Transverse colon (tissue), 4 donors: ENCODE data around the gene DPYSL5. TPM values are rescaled to one million over a fixed set of nuclear protein-coding genes. Genes with fewer than 3 reads are reported as not detected.

Source experiments
- DNase-seq: peaks from one replicate; pipeline ENCODE4 v3.0.0-alpha.2; 2019
- H3K27ac ChIP-seq, 4 donors: fragments of 200-600 bp; sonication (generic); 2 replicates each; pipeline ENCODE4 v1.5.1; 2016 to 2018; ENCODE audit warnings: inconsistent platforms in 4 of 4
- H3K27me3 ChIP-seq: fragments of 200-600 bp; sonication (generic); 2 replicates; pipeline ENCODE4 v1.5.1; 2017; ENCODE audit warnings: inconsistent platforms
- H3K36me3 ChIP-seq, 4 donors: fragments of 200-600 bp; sonication (generic); 2 replicates each; pipeline ENCODE4 v1.5.1; 2017 to 2019; ENCODE audit warnings: inconsistent platforms in 4 of 4
- H3K4me1 ChIP-seq, 4 donors: fragments of 200-600 bp; sonication (generic); 2 replicates each; pipeline ENCODE4 v1.5.1; 2017 to 2020; ENCODE audit warnings: inconsistent platforms in 4 of 4
- H3K4me3 ChIP-seq, 4 donors: fragments of 200-600 bp; sonication (generic); 1 replicate in 1 of 4; 2 replicates in 3 of 4; pipeline versions ENCODE4 v1.5.1 to v1.6.1; 2017 to 2019; ENCODE audit warnings: inconsistent platforms in 4 of 4
- H3K9me3 ChIP-seq, 2 donors: fragments of 200-600 bp; sonication (generic); 2 replicates each; pipeline ENCODE4 v1.5.1; 2017 to 2019; ENCODE audit warnings: inconsistent platforms in 2 of 2
- CTCF ChIP-seq, 5 experiments: fragments of 200-600 bp in 3 of 5; fragments of 450-650 bp in 2 of 5; sonication (generic) in 3 of 5; IDR thresholded peaks; 1 replicate in 2 of 5; 2 replicates in 3 of 5; pipeline ENCODE4 v1.5.1; 2016 to 2017; ENCODE audit warnings: antibody characterized with exemption in 5 of 5, inconsistent platforms in 3 of 5, mild to moderate bottlenecking in 2 of 5, moderate library complexity in 1 of 5
- EP300 ChIP-seq: sonication (generic); formaldehyde crosslinking; IDR thresholded peaks from one replicate; pipeline ENCODE4 v1.6.1; 2017; ENCODE audit warnings: antibody characterized with exemption, low read depth
- POLR2A ChIP-seq: fragments of 450-650 bp; IDR thresholded peaks from one replicate; pipeline ENCODE4 v1.6.1; 2016; ENCODE audit warnings: antibody characterized with exemption, mild to moderate bottlenecking, moderate library complexity
- POLR2AphosphoS5 ChIP-seq, 3 donors: sonication (generic); formaldehyde crosslinking; IDR thresholded peaks; one replicate each; pipeline ENCODE4 v1.6.1; 2016; ENCODE audit warnings: antibody characterized with exemption in 3 of 3
- WGBS, 2 donors: methylation state at CpG; one replicate each; pipeline ENCODE4 v1.1.5; 2018; ENCODE audit warnings: low coverage in 1 of 2; 5-methylcytosine and 5-hydroxymethylcytosine counted together
- in situ Hi-C, 4 donors: fragments of 200-750 bp; cut with MboI; loops; one replicate each; pipeline versions ENCODE4 v1.15.0 to v1.15.1; 2017; ENCODE audit warnings: low sequenced_read_pairs in 3 of 4, low pct_ligation_motif_present in 1 of 4, low pct_unique_long_range_greater_than_20kb in 1 of 4
- intact Hi-C: fragments of 100-400 bp; cut with DNase I; formaldehyde crosslinking; loops from one replicate; pipeline ENCODE4 v1.15.1; 2023; ENCODE audit warnings: low total_unique reads
- total RNA-seq, 4 donors: library from RNA; depleted of rRNA; stranded (reverse); fragments of >200 nt; gene quantifications; one replicate each; pipeline ENCODE4 v1.1.0, GENCODE V29; 2016

DPYSL5 gene
- total RNA-seq, 4 donors from 2014 or later: 0.32 TPM; not detected in 3

GRCh38 chr2:26892922-26893524 lies 45.1 kb downstream of the DPYSL5 start:
- intact Hi-C loops (no loop called here), in situ Hi-C loops (no loop called here)
- 91 to 94% methylated on average over 3 of the region's 3 CpGs for WGBS, 2 donors
- H3K36me3 ChIP-seq: no peaks in the 10 kb centered on the region
- peaks cover 0 to 5% of the 10 kb centered on the region in 2 donors for H3K9me3 ChIP-seq
- H3K27ac ChIP-seq: no peak overlapping the region
- H3K27me3 ChIP-seq: no peaks in the 10 kb centered on the region
- TF ChIP-seq POLR2A: no peak
- no peak for TF ChIP-seq CTCF (IDR thresholded peaks at IDR 0.05)
- TF ChIP-seq EP300: no peak
- no peak for TF ChIP-seq POLR2AphosphoS5 (IDR thresholded peaks at IDR 0.05)
- DNase-seq: no peak
- no peaks in the 10 kb centered on the region for H3K4me1 ChIP-seq
- H3K4me3 ChIP-seq: no peak overlapping the region

- 73 to 78% methylated on average over 2 of the region's 2 CpGs for WGBS, 2 donors
- Histone ChIP-seq H3K27ac (no peak overlapping the region), H3K36me3 (no peaks in the 10 kb centered on the region), H3K9me3 (peaks cover 0 to 5% of the 10 kb centered on the region in 2 donors), H3K27me3 (no peaks in the 10 kb centered on the region), H3K4me1 (no peaks in the 10 kb centered on the region), H3K4me3 (no peak overlapping the region)
- intact Hi-C loops (no loop called here), in situ Hi-C loops (no loop called here)
- no peak for DNase-seq
- TF ChIP-seq CTCF (IDR thresholded peaks at IDR 0.05) (no peak), POLR2AphosphoS5 (IDR thresholded peaks at IDR 0.05) (no peak), EP300 (no peak), POLR2A (no peak)
These were observed 46.2 kb downstream of the DPYSL5 start for GRCh38 chr2:26894136-26894535.

GRCh38 chr2:26897807-26898479 lies 50.0 kb downstream of the DPYSL5 start:
- H3K27me3 ChIP-seq: no peaks in the 10 kb centered on the region
- WGBS, 2 donors: 67 to 78% methylated on average over 2 to 3 of the region's 3 CpGs
- no peak for TF ChIP-seq CTCF (IDR thresholded peaks at IDR 0.05)
- TF ChIP-seq POLR2AphosphoS5 (IDR thresholded peaks at IDR 0.05): no peak
- no peak for TF ChIP-seq EP300
- TF ChIP-seq POLR2A: no peak
- no peaks in the 10 kb centered on the region for H3K4me1 ChIP-seq
- no peak for DNase-seq
- no peak overlapping the region for H3K4me3 ChIP-seq
- H3K36me3 ChIP-seq: no peaks in the 10 kb centered on the region
- peaks cover 0 to 5% of the 10 kb centered on the region in 2 donors for H3K9me3 ChIP-seq
- no peak overlapping the region for H3K27ac ChIP-seq
- in situ Hi-C loops: no loop called here
- intact Hi-C loops: no loop called here

- WGBS, 2 donors: 73 to 80% methylated on average over 1 to 15 of the region's 15 CpGs
These were observed 50.6 kb downstream of the DPYSL5 start for GRCh38 chr2:26898480-26899078.

More at GRCh38 chr2:26898480-26899078, 50.6 kb downstream of the DPYSL5 start:
- no peaks in the 10 kb centered on the region for H3K36me3 ChIP-seq
- H3K27me3 ChIP-seq: no peaks in the 10 kb centered on the region
- H3K4me3 ChIP-seq: no peak overlapping the region
- H3K9me3 ChIP-seq: peaks cover 0 to 5% of the 10 kb centered on the region in 2 donors
- TF ChIP-seq POLR2A: no peak
- no peak for TF ChIP-seq POLR2AphosphoS5 (IDR thresholded peaks at IDR 0.05)
- TF ChIP-seq EP300: no peak
- no peak for TF ChIP-seq CTCF (IDR thresholded peaks at IDR 0.05)
- no peaks in the 10 kb centered on the region for H3K4me1 ChIP-seq
- in situ Hi-C loops (no loop called here), intact Hi-C loops (no loop called here)
- no peak overlapping the region for H3K27ac ChIP-seq
- peak; percentile 21 for DNase-seq
